SK-N-SH (cell line): ENCODE measurements around the gene ACLY. TPM values are rescaled to one million over a fixed set of nuclear protein-coding genes. Genes with fewer than 3 reads are reported as not detected.

ENCODE experiments used
- CTCF ChIA-PET: fragments of 300-600, 350-600 bp; formaldehyde crosslinking; extraction: SDS; loops from one replicate; lab custom pipeline; 2021; lab: Yijun Ruan, JAX
- POLR2A ChIA-PET: fragments of 350-600 bp; sonication (Branson Sonifier 250); formaldehyde crosslinking; extraction: SDS; loops from one replicate; lab custom pipeline; 2020; ENCODE audit warnings: antibody characterized with exemption, inconsistent platforms; lab: Yijun Ruan, JAX
- DNase-seq: peaks from one replicate; pipeline ENCODE4 v3.0.0; 2012
- H2AFZ ChIP-seq: fragments of 200-600 bp; sonication (generic); 2 replicates; pipeline ENCODE4 v1.8.1; 2016; ENCODE audit warnings: antibody characterized with exemption, mild to moderate bottlenecking, low read depth
- H3F3A ChIP-seq: fragments of 200-600 bp; sonication (generic); replicated peaks from 2 replicates; pipeline ENCODE3; 2016; ENCODE audit warnings: antibody characterized with exemption, mild to moderate bottlenecking; ENCODE audit not compliant: insufficient read depth
- H3K27ac ChIP-seq, 2 experiments: fragments of 200-500 bp in 1 of 2; fragments of 200-600 bp in 1 of 2; sonication (Bioruptor generic) in 1 of 2; sonication (generic), shearing (Covaris generic) in 1 of 2; 2 replicates each; pipeline versions ENCODE4 v1.5.1 to v1.6.1; 2014 to 2016; ENCODE audit warnings: low read depth in 2 of 2, inconsistent platforms in 1 of 2, low read length in 1 of 2, mild to moderate bottlenecking in 1 of 2, mixed read lengths in 1 of 2
- H3K27me3 ChIP-seq: fragments of 200-600 bp; sonication (generic), shearing (Covaris generic); 2 replicates; pipeline ENCODE4 v1.6.1; 2016; ENCODE audit warnings: mixed run types; ENCODE audit not compliant: insufficient read depth
- H3K36me3 ChIP-seq, 2 experiments: fragments of 200-500 bp in 1 of 2; fragments of 200-600 bp in 1 of 2; sonication (Bioruptor generic) in 1 of 2; sonication (generic) in 1 of 2; replicated peaks in 1 of 2; 2 replicates each; pipeline versions ENCODE3 to v1.5.1; 2014 to 2016; ENCODE audit warnings: low read length in 1 of 2, mild to moderate bottlenecking in 1 of 2; ENCODE audit not compliant: insufficient read depth in 2 of 2, control insufficient read depth in 1 of 2
- H3K4me1 ChIP-seq, 2 experiments: fragments of 200-500 bp in 1 of 2; fragments of 200-600 bp in 1 of 2; sonication (Bioruptor generic) in 1 of 2; sonication (generic), shearing (Covaris generic) in 1 of 2; 2 replicates each; pipeline versions ENCODE4 v1.5.1 to v1.6.1; 2014 to 2016; ENCODE audit warnings: low read depth in 1 of 2, low read length in 1 of 2, mixed run types in 1 of 2; ENCODE audit not compliant: insufficient read depth in 2 of 2, control insufficient read depth in 1 of 2
- H3K4me2 ChIP-seq: fragments of 200-600 bp; sonication (generic), shearing (Covaris generic); 2 replicates; pipeline ENCODE4 v1.6.1; 2017; ENCODE audit warnings: mixed run types
- H3K4me3 ChIP-seq, 2 experiments: fragments of 200-500 bp in 1 of 2; fragments of 200-600 bp in 1 of 2; sonication (Bioruptor generic) in 1 of 2; sonication (generic), shearing (Covaris generic) in 1 of 2; 2 replicates each; pipeline versions ENCODE4 v1.5.1 to v1.8.1; 2014 to 2016; ENCODE audit warnings: low read depth in 2 of 2, inconsistent platforms in 1 of 2, low read length in 1 of 2, mild to moderate bottlenecking in 1 of 2, mixed read lengths in 1 of 2, moderate library complexity in 1 of 2
- H3K79me2 ChIP-seq: fragments of 200-600 bp; sonication (generic); 2 replicates; pipeline ENCODE4 v1.8.1; 2017; ENCODE audit warnings: mild to moderate bottlenecking; ENCODE audit not compliant: insufficient read depth
- H3K9ac ChIP-seq: fragments of 200-600 bp; sonication (generic); 2 replicates; pipeline ENCODE4 v1.6.1; 2017; ENCODE audit warnings: mixed run types
- H3K9me2 ChIP-seq: fragments of 200-600 bp; sonication (generic); 2 replicates; pipeline ENCODE4 v1.6.1; 2017; ENCODE audit warnings: mixed run types
- H3K9me3 ChIP-seq: fragments of 200-600 bp; sonication (generic); 2 replicates; pipeline ENCODE4 v1.6.1; 2017; ENCODE audit warnings: mixed run types, mild to moderate bottlenecking, moderate library complexity
- H4K20me1 ChIP-seq: fragments of 200-600 bp; sonication (generic); 2 replicates; pipeline ENCODE4 v1.6.1; 2017; ENCODE audit warnings: mild to moderate bottlenecking, mixed run types; ENCODE audit not compliant: insufficient read depth
- CHD2 ChIP-seq: fragments of 150-350 bp; IDR thresholded peaks from 2 replicates; pipeline ENCODE4 v1.6.1; 2018; ENCODE audit warnings: low read length; ENCODE audit not compliant: partially characterized antibody
- ELF1 ChIP-seq: IDR thresholded peaks from 2 replicates; pipeline ENCODE4 v1.4.0; 2012
- FOXJ3 ChIP-seq: sonication (generic); formaldehyde crosslinking; IDR thresholded peaks from 2 replicates; pipeline ENCODE4 v1.5.1; 2020; ENCODE audit warnings: mild to moderate bottlenecking, missing genetic modification reagents
- FOXM1 ChIP-seq: IDR thresholded peaks from 2 replicates; pipeline ENCODE4 v1.4.0; 2012; ENCODE audit warnings: low read depth, mild to moderate bottlenecking
- GATA2 ChIP-seq: sonication (generic); formaldehyde crosslinking; IDR thresholded peaks from 2 replicates; pipeline ENCODE4 v1.5.0; 2020; ENCODE audit warnings: mild to moderate bottlenecking, missing genetic modification reagents
- IRF3 ChIP-seq: fragments of 150-350 bp; IDR thresholded peaks from 2 replicates; pipeline ENCODE4 v1.6.1; 2016; ENCODE audit warnings: mild to moderate bottlenecking, low read depth, low read length
- JUND ChIP-seq: IDR thresholded peaks from 2 replicates; pipeline ENCODE4 v1.4.0; 2012
- MAX ChIP-seq: IDR thresholded peaks from 2 replicates; pipeline ENCODE4 v1.4.0; 2012; ENCODE audit warnings: low read depth
- MXI1 ChIP-seq: IDR thresholded peaks from 2 replicates; pipeline ENCODE4 v1.6.1; 2012; ENCODE audit warnings: mild to moderate bottlenecking, low read depth, low read length, improper control_type of control experiment
- NFIC ChIP-seq: IDR thresholded peaks from 2 replicates; pipeline ENCODE4 v1.4.0; 2012; ENCODE audit warnings: borderline replicate concordance
- NRF1 ChIP-seq: IDR thresholded peaks from 2 replicates; pipeline ENCODE4 v1.6.1; 2012; ENCODE audit warnings: low read depth, mild to moderate bottlenecking, low read length
- RCOR1 ChIP-seq: fragments of 150-350 bp; IDR thresholded peaks from 2 replicates; pipeline ENCODE4 v1.6.1; 2017; ENCODE audit warnings: antibody characterized with exemption, low read length
- RFX5 ChIP-seq: IDR thresholded peaks from 2 replicates; pipeline ENCODE4 v1.6.1; 2012; ENCODE audit warnings: mild to moderate bottlenecking, improper control_type of control experiment, low read length
- SIN3A ChIP-seq: IDR thresholded peaks from 2 replicates; pipeline ENCODE4 v1.6.1; 2012; ENCODE audit warnings: low read depth, mild to moderate bottlenecking, low read length, moderate library complexity, borderline replicate concordance
- SMC3 ChIP-seq: IDR thresholded peaks from 2 replicates; pipeline ENCODE4 v1.6.1; 2012; ENCODE audit warnings: low read depth, low read length, improper control_type of control experiment
- TCF12 ChIP-seq: IDR thresholded peaks from 2 replicates; pipeline ENCODE4 v1.4.0; 2012
- ZBTB33 ChIP-seq: IDR thresholded peaks from 2 replicates; pipeline ENCODE4 v1.4.0; 2012; ENCODE audit warnings: low read depth, borderline replicate concordance
- WGBS: methylation state at CpG from one replicate; pipeline ENCODE4 v1.1.6; 2017; ENCODE audit warnings: low lambda C conversion rate; 5-methylcytosine and 5-hydroxymethylcytosine counted together
- polyA plus RNA-seq, 3 experiments: library from polyadenylated mRNA; depleted of rRNA; stranded (reverse); fragments of >200 nt; gene quantifications; 2 replicates each; pipeline ENCODE4 v1.2.3, GENCODE V29; 2012

ACLY gene
- polyA plus RNA-seq, 1 of the 3 experiments (the other 2 are of a cell fraction) = 163 TPM

- TF ChIP-seq ZBTB33 = 0 out of 2 replicates have a peak, but pooled peaks have one; percentile 27
- no peak for TF ChIP-seq NFIC
- 0 out of 2 replicates have a peak, but pooled peaks have one; percentile 20 for TF ChIP-seq RFX5
- TF ChIP-seq NRF1 = peak; percentile 84
- no peak for TF ChIP-seq IRF3
- TF ChIP-seq SIN3A = peak; percentile 66; the same call in 1 of the 2 replicates
- no peak for TF ChIP-seq GATA2 (CRISPR knock-in tag)
- no peak for TF ChIP-seq SMC3
- TF ChIP-seq RCOR1 = 0 out of 2 replicates have a peak, but pooled peaks have one; percentile 31
- no peak for TF ChIP-seq MAX
- TF ChIP-seq MXI1 = peak; percentile 83
- TF ChIP-seq CHD2 = peak; percentile 59
- TF ChIP-seq JUND = no peak
- TF ChIP-seq TCF12 = peak; percentile 10; the same call in 1 of the 2 replicates
- TF ChIP-seq ELF1 = no peak
- no peak for TF ChIP-seq FOXJ3 (CRISPR knock-in tag)
These were observed 53.7 kb downstream of the ACLY start, which contains the start of gene KLHL11 (continued) for GRCh38 chr17:41864836-41865595.

- CTCF ChIA-PET = interaction anchor here (1.2 to 1.9 kb wide), 4 partner anchors 9 to 127 kb away, joined by 3 to 5 read pairs (median 4); no protein-coding TSS in a partner anchor
- peak overlapping the region; percentile 86 for H2AFZ ChIP-seq
- peaks cover 55% of the 10 kb centered on the region for H3K79me2 ChIP-seq
- WGBS = 2% methylated on average over 12 of the region's 25 CpGs
- POLR2A ChIA-PET = interaction anchor here (0.6 to 2.8 kb wide), 9 partner anchors 29 to 237 kb away, joined by 3 to 12 read pairs (median 4); partner anchors contain the start of genes DNAJC7, EIF1, FKBP10 and NT5C3B
- peaks cover 43% of the 10 kb centered on the region for H4K20me1 ChIP-seq
- peak overlapping the region; percentile 72 to 88; a peak in 3 of 4 replicates for H3K27ac ChIP-seq
- peak overlapping the region; percentile 92 for H3K9ac ChIP-seq
- peaks cover 5 to 23% of the 10 kb centered on the region in 2 experiments; a peak in 2 of 4 replicates for H3K4me1 ChIP-seq
- DNase-seq = no peak
- no peaks in the 10 kb centered on the region for H3K9me3 ChIP-seq
- TF ChIP-seq FOXM1 (no peak), SIN3A (peak; percentile 20; the same call in 1 of the 2 replicates)
- peaks cover 27% of the 10 kb centered on the region for H3F3A ChIP-seq
- H3K4me3 ChIP-seq = peak overlapping the region; percentile 91 to 95
- no peaks in the 10 kb centered on the region for H3K27me3 ChIP-seq
- peak overlapping the region; percentile 91 for H3K4me2 ChIP-seq
- H3K36me3 ChIP-seq = peaks cover 23 to 25% of the 10 kb centered on the region in 2 experiments
- H3K9me2 ChIP-seq = no peaks in the 10 kb centered on the region
These were observed 54.3 kb downstream of the ACLY start for GRCh38 chr17:41864498-41864835.
